Nephron (organoid): ENCODE results near the gene OPRM1.
A peak's percentile ranks its signal among the peaks of the same experiment; 100 is the strongest.

Source experiments
- H3K27ac Mint-ChIP-seq, 3 experiments: 2 replicates each; pipeline ENCODE4 v1.8.0; 2020; ENCODE audit warnings: mixed read lengths in 3 of 3, mild to moderate bottlenecking in 2 of 3, moderate library complexity in 1 of 3
- H3K27me3 Mint-ChIP-seq: 2 replicates; pipeline ENCODE4 v1.8.0; 2021; ENCODE audit warnings: low read depth, mild to moderate bottlenecking, moderate library complexity, mixed read lengths
- H3K36me3 Mint-ChIP-seq: 2 replicates; pipeline ENCODE4 v1.8.0; 2020; ENCODE audit warnings: low read depth, mixed read lengths
- H3K4me1 Mint-ChIP-seq: 2 replicates; pipeline ENCODE4 v1.8.0; 2020; ENCODE audit warnings: mixed read lengths
- H3K4me3 Mint-ChIP-seq, 3 experiments: 2 replicates each; pipeline ENCODE4 v1.8.0; 2020; ENCODE audit warnings: mild to moderate bottlenecking in 3 of 3, mixed read lengths in 3 of 3, moderate library complexity in 2 of 3
- H3K9me3 Mint-ChIP-seq: 2 replicates; pipeline ENCODE4 v1.8.0; 2020; ENCODE audit warnings: mixed read lengths
- CTCF ChIP-seq, 3 experiments: fragments of 200-600 bp; sonication (generic); IDR thresholded peaks; one replicate each; pipeline ENCODE4 v1.5.0; 2021; ENCODE audit warnings: antibody characterized with exemption in 3 of 3; ENCODE audit not compliant: unreplicated experiment in 3 of 3

The OPRM1 gene

GRCh38 chr6:154284313-154284853 lies 245.3 kb downstream of the OPRM1 start:
- H3K27me3 Mint-ChIP-seq, result no peaks in the 10 kb centered on the region
- no peak overlapping the region for H3K27ac Mint-ChIP-seq
- H3K4me1 Mint-ChIP-seq, result peaks cover 10% of the 10 kb centered on the region
- no peaks in the 10 kb centered on the region for H3K36me3 Mint-ChIP-seq
- no peak overlapping the region for H3K4me3 Mint-ChIP-seq
- peaks cover under 1% of the 10 kb centered on the region for H3K9me3 Mint-ChIP-seq
- TF ChIP-seq CTCF (IDR thresholded peaks at IDR 0.05; ENCODE audit: unreplicated experiment in 3 of 3), result no peak

DNA sequence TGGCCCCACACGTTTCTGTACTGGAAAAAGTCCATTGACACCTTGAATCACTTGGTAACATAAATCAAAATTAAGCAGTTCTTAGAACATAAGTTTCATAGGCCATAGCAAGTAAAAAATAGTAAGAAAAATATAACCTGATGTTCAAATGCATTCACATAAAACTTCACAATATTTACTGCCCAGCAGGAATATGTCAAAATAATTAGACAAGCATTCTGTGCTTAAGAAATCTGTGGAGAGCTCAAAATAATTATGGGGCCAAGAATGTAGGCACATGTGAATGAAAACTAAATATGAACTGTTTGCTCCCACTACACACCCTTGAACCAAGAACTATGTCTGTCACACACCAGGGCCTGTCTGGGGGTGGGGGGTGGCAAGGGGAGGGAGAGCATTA lies 246.8 kb downstream of the OPRM1 start:
- Mint-ChIP-seq H3K4me1 (peaks cover 10% of the 10 kb centered on the region), H3K4me3 (no peak overlapping the region), H3K27me3 (no peaks in the 10 kb centered on the region), H3K9me3 (peaks cover 8% of the 10 kb centered on the region), H3K27ac (peak overlapping the region; percentile 45 to 85 (median 72)), H3K36me3 (peaks cover 3% of the 10 kb centered on the region)
- no peak for TF ChIP-seq CTCF (IDR thresholded peaks at IDR 0.05; ENCODE audit: unreplicated experiment in 3 of 3)

- no peak overlapping the region for H3K27ac Mint-ChIP-seq
- H3K27me3 Mint-ChIP-seq, result no peaks in the 10 kb centered on the region
- H3K36me3 Mint-ChIP-seq, result peaks cover 3% of the 10 kb centered on the region
- TF ChIP-seq CTCF (IDR thresholded peaks at IDR 0.05; ENCODE audit: unreplicated experiment in 3 of 3), result no peak
- peaks cover 10% of the 10 kb centered on the region for H3K9me3 Mint-ChIP-seq
- no peak overlapping the region for H3K4me3 Mint-ChIP-seq
- peaks cover 20% of the 10 kb centered on the region for H3K4me1 Mint-ChIP-seq
Observed at GRCh38 chr6:154289818-154290508, 250.9 kb downstream of the OPRM1 start.

- H3K9me3 Mint-ChIP-seq, result peaks cover 10% of the 10 kb centered on the region
- H3K4me1 Mint-ChIP-seq, result peaks cover 18% of the 10 kb centered on the region
- H3K27me3 Mint-ChIP-seq, result no peaks in the 10 kb centered on the region
- no peak for TF ChIP-seq CTCF (IDR thresholded peaks at IDR 0.05; ENCODE audit: unreplicated experiment in 3 of 3)
- no peak overlapping the region for H3K4me3 Mint-ChIP-seq
- peak overlapping the region in 2 of 3 experiments; percentile 58 to 59 for H3K27ac Mint-ChIP-seq
- peaks cover 3% of the 10 kb centered on the region for H3K36me3 Mint-ChIP-seq
Observed at GRCh38 chr6:154292066-154292465, 253.0 kb downstream of the OPRM1 start.

DNA sequence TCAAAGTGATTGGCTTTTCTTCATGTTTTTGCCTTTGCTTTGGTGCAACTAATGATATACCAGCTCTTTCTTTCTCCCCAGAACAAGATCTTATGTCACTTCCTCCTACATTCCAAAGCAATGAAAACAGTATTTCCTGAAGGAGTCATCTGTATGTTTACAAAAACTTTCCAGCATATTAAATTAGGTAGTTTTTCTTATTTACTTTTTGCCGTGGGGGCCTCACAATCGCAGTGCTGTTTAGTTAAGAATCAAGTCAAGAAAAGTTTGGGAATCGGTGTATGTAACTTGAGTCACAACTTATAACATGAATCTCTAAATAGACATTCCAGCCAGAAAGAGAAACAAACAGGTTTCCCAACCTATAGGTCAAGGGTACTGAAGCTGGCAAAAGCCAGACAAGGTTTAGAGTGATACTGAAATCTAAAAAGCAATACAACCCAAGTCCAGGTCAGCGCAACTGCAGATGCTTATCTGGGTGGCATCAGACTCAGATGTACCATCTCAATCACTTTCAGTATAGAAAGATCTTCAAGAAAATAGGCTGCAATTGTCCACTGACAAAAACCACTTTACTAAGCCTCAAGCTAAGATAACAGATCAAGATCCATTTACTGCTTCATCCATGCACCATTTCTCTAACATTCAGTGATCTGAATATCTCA lies 253.9 kb downstream of the OPRM1 start:
- Mint-ChIP-seq H3K4me1 (peaks cover 24% of the 10 kb centered on the region), H3K4me3 (no peak overlapping the region), H3K9me3 (peaks cover 10% of the 10 kb centered on the region), H3K36me3 (peaks cover 3% of the 10 kb centered on the region), H3K27ac (peak overlapping the region; percentile 58 to 81 (median 59)), H3K27me3 (no peaks in the 10 kb centered on the region)
- TF ChIP-seq CTCF (IDR thresholded peaks at IDR 0.05; ENCODE audit: unreplicated experiment in 3 of 3), result no peak
